ENCODE data around the gene NUDT6.
A peak's percentile ranks its signal among the peaks of the same experiment; 100 is the strongest.
"Not testable (repeated sequence)": the region's sequence is repeated elsewhere in the genome, so short reads cannot be mapped to it uniquely, and the experiment has no call there.

NUDT6 gene

GRCh38 chr4:122921971-122922876, at the start of gene NUDT6:
NUDT6 (minus strand) TSS chr4:122922597; CDS start chr4:122922572, 25 bp downstream.
- peak; percentile 59 for DNase-seq

GRCh38 chr4:122968227-122968812, 45.9 kb upstream of the NUDT6 start:
- DNase-seq, result no peak

- DNase-seq, result no peak
Observed at GRCh38 chr4:122967231-122967630, 44.8 kb upstream of the NUDT6 start.

- no peak for DNase-seq
Observed at GRCh38 chr4:122966201-122966600, 43.8 kb upstream of the NUDT6 start.

- DNase-seq, result no peak
Observed at GRCh38 chr4:122963216-122963615, 40.8 kb upstream of the NUDT6 start.

- no peak for DNase-seq
Observed at GRCh38 chr4:122960611-122961000, 38.2 kb upstream of the NUDT6 start.

GRCh38 chr4:122959981-122960610, 37.7 kb upstream of the NUDT6 start:
- no peak for DNase-seq

- DNase-seq, result no peak
Observed at GRCh38 chr4:122959441-122959840, 37.0 kb upstream of the NUDT6 start.

GRCh38 chr4:122958505-122958904, 36.1 kb upstream of the NUDT6 start:
- DNase-seq, result no peak

GRCh38 chr4:122953924-122954323, 31.5 kb upstream of the NUDT6 start:
- no peak for DNase-seq

- no peak for DNase-seq
Observed at GRCh38 chr4:122952028-122952427, 29.6 kb upstream of the NUDT6 start.

- no peak for DNase-seq
Observed at GRCh38 chr4:122948671-122949070, 26.3 kb upstream of the NUDT6 start.

GRCh38 chr4:122946142-122946541, 23.7 kb upstream of the NUDT6 start:
- DNase-seq, result no peak

GRCh38 chr4:122945136-122945535, 22.7 kb upstream of the NUDT6 start:
- not testable (repeated sequence) for DNase-seq

GRCh38 chr4:122932763-122933162, 10.4 kb upstream of the NUDT6 start:
- DNase-seq, result no peak

- no peak for DNase-seq
Observed at GRCh38 chr4:122930862-122931261, 8.5 kb upstream of the NUDT6 start.

- DNase-seq, result no peak
Observed at GRCh38 chr4:122928930-122929329, 6.5 kb upstream of the NUDT6 start.

GRCh38 chr4:122922877-122923511, 597 bp upstream of the NUDT6 start:
- DNase-seq, result peak; percentile 90

- DNase-seq, result no peak
Observed at GRCh38 chr4:122921300-122921699, 1.1 kb downstream of the NUDT6 start.

- DNase-seq, result no peak
Observed at GRCh38 chr4:122920473-122920872, 1.9 kb downstream of the NUDT6 start.

- DNase-seq, result no peak
Observed at GRCh38 chr4:122917731-122918130, 4.7 kb downstream of the NUDT6 start.

- DNase-seq, result no peak
Observed at GRCh38 chr4:122914938-122915337, 7.5 kb downstream of the NUDT6 start.

- no peak for DNase-seq
Observed at GRCh38 chr4:122914292-122914904, 8.0 kb downstream of the NUDT6 start.

All from stimulated activated CD8-positive, alpha-beta memory T cell treated with anti-CD3 and anti-CD28 coated beads, Interleukin-4, amount 100 ng/mL, for 48 hours (primary cell).